ENCODE measurements around the gene IQSEC3. TPM values are rescaled to one million over a fixed set of nuclear protein-coding genes. Genes with fewer than 3 reads are reported as not detected.
"Not testable (repeated sequence)": the region's sequence is repeated elsewhere in the genome, so short reads cannot be mapped to it uniquely, and the experiment has no call there.

Gene IQSEC3
- total RNA-seq (2014; rRNA removed; shearing (Covaris generic); ENCODE audit: low replicate concordance) = not detected in 2 replicates

GRCh38 chr12:66428-66781, at the start of gene IQSEC3:
IQSEC3 (plus strand) TSS chr12:66767; CDS start chr12:66883, 116 bp downstream.
- not testable (repeated sequence) for H3K36me3 ChIP-seq, H3K9me3 ChIP-seq, H3K4me3 ChIP-seq, DNase-seq
- H3K27me3 ChIP-seq = peaks cover 14% of the 10 kb centered on the region

GRCh38 chr12:17370-18340, 48.9 kb upstream of the IQSEC3 start:
- H3K27me3 ChIP-seq, DNase-seq, H3K4me3 ChIP-seq, H3K36me3 ChIP-seq, H3K9me3 ChIP-seq: not testable (repeated sequence)

DNA sequence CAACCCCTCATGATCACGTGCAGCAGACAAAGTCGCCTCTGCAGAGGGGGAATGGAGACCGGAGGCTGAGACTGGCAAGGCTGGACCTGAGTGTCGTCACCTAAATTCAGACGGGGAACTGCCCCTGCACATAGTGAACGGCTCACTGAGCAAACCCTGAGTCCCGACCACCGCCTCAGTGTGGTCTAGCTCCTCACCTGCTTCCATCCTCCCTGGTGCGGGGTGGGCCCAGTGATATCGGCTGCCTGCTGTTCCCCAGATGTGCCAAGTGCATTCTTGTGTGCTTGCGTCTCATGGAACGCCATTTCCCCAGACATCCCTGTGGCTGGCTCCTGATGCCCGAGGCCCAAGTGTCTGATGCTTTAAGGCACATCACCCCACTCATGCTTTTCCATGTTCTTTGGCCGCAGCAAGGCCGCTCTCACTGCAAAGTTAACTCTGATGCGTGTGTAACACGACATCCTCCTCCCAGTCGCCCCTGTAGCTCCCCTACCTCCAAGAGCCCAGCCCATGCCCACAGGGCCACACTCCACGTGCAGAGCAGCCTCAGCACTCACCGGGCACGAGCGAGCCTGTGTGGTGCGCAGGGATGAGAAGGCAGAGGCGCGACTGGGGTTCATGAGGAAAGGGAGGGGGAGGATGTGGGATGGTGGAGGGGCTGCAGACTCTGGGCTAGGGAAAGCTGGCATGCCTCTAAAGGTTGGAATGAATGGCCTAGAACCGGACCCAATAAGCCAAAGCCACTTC, 47.6 kb upstream of the IQSEC3 start:
- not testable (repeated sequence) for H3K4me3 ChIP-seq, H3K27me3 ChIP-seq, H3K36me3 ChIP-seq, DNase-seq, H3K9me3 ChIP-seq

DNA sequence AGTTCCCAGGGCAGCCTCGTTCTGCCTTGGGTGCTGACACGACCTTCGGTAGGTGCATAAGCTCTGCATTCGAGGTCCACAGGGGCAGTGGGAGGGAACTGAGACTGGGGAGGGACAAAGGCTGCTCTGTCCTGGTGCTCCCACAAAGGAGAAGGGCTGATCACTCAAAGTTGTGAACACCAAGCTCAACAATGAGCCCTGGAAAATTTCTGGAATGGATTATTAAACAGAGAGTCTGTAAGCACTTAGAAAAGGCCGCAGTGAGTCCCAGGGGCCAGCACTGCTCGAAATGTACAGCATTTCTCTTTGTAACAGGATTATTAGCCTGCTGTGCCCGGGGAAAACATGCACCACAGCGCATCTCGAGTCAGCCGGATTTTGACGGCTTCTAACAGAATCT, 46.7 kb upstream of the IQSEC3 start:
- DNase-seq, H3K9me3 ChIP-seq, H3K4me3 ChIP-seq, H3K36me3 ChIP-seq, H3K27me3 ChIP-seq: not testable (repeated sequence)

- no peak overlapping the region for H3K4me3 ChIP-seq
These were observed 45.8 kb upstream of the IQSEC3 start for GRCh38 chr12:20757-21156.

GRCh38 chr12:21301-22189, 45.0 kb upstream of the IQSEC3 start:
- Histone ChIP-seq H3K36me3 (no peaks in the 10 kb centered on the region), H3K9me3 (no peaks in the 10 kb centered on the region), H3K27me3 (no peaks in the 10 kb centered on the region), H3K4me3 (no peak overlapping the region)
- DNase-seq = no peak

More at GRCh38 chr12:20757-21156, 45.8 kb upstream of the IQSEC3 start:
- Histone ChIP-seq H3K36me3 (no peaks in the 10 kb centered on the region), H3K9me3 (no peaks in the 10 kb centered on the region), H3K27me3 (no peaks in the 10 kb centered on the region)
- DNase-seq = no peak

DNA sequence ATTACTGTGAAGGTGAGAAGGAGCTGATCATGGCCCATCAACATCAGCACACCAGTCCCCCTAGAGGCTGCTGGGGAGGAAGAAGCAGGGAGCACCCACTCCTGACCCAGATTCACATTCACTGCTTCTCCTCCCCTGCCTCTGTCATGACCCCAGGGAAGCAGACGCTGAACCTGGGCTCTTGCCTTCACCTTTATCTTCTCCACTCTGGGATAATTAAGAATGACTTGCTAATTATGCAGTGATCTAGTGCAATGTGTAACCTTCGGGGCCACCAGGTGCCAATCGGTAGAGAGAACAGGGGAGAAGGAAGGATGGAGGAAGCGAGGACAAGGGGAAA, 44.4 kb upstream of the IQSEC3 start:
- Histone ChIP-seq H3K27me3 (no peaks in the 10 kb centered on the region), H3K4me3 (no peak overlapping the region), H3K9me3 (no peaks in the 10 kb centered on the region), H3K36me3 (no peaks in the 10 kb centered on the region)
- DNase-seq = no peak

DNA sequence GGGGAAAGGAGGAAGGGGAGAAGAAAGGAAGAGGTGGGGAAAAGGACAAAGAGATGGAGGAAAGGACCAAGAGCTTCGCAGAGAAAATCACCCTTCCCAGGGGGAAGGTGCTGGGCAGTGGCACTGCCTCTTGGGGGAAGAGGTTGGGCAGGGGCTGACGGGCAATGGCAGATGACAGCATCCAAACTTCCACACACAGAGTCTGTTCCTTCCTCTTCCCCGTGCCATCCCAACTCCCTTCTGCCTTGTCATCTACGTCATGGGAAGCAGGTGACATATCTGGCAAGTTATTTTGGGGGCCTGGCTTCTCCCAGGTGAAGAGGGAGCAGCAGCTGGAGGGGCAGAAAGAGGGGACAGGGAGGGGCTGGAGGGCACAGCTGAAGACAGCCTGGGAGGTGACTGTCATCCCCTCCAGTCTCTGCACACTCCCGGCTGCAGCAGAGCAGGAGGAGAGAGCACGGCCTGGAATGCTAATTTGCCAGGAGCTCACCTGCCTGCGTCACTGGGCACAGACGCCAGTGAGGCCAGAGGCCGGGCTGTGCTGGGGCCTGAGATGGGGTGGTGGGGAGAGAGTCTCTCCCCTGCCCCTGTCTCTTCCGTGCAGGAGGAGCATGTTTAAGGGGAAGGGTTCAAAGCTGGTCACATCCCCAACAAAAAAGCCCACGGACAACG, 43.9 kb upstream of the IQSEC3 start:
- H3K9me3 ChIP-seq = no peaks in the 10 kb centered on the region
- no peak overlapping the region for H3K4me3 ChIP-seq
- DNase-seq = no peak
- H3K27me3 ChIP-seq = no peaks in the 10 kb centered on the region
- H3K36me3 ChIP-seq = no peaks in the 10 kb centered on the region

GRCh38 chr12:27904-28303, 38.7 kb upstream of the IQSEC3 start:
- H3K36me3 ChIP-seq, H3K27me3 ChIP-seq, DNase-seq, H3K9me3 ChIP-seq, H3K4me3 ChIP-seq: not testable (repeated sequence)

- H3K36me3 ChIP-seq, DNase-seq, H3K9me3 ChIP-seq, H3K4me3 ChIP-seq, H3K27me3 ChIP-seq: not testable (repeated sequence)
These were observed 27.8 kb upstream of the IQSEC3 start for GRCh38 chr12:38775-39174.

GRCh38 chr12:39555-40265, 26.9 kb upstream of the IQSEC3 start:
- H3K36me3 ChIP-seq, H3K27me3 ChIP-seq, H3K4me3 ChIP-seq, H3K9me3 ChIP-seq, DNase-seq: not testable (repeated sequence)

GRCh38 chr12:44352-44751, 22.2 kb upstream of the IQSEC3 start:
- not testable (repeated sequence) for DNase-seq, H3K36me3 ChIP-seq, H3K9me3 ChIP-seq, H3K4me3 ChIP-seq, H3K27me3 ChIP-seq

DNA sequence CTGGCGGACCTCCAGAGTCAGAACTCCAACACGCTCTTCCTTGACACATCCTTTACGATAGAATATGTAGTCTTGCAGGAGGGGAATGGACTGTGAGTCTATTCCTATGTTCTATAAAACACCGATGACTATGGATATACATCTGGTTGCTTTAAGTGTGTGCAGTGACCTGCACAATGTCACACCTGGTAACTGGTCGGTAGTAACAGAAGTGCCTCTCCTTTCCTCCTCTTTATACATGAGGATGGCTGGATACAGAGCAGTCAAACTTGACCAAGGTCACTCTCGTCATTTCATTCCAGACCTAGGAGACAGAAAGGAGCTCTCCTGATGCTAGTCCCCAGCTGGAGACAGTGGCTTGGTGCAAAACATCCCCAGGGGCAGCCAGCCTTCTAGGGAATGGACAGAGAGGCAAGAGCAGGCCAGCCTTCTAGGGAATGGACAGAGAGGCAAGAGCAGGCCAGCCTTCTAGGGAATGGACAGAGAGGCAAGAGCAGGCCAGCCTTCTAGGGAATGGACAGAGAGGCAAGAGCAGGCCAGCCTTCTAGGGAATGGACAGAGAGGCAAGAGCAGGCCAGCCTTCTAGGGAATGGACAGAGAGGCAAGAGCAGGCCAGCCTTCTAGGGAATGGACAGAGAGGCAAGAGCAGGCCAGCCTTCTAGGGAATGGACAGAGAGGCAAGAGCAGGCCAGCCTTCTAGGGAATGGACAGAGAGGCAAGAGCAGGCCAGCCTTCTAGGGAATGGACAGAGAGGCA, 21.2 kb upstream of the IQSEC3 start:
- not testable (repeated sequence) for H3K9me3 ChIP-seq, H3K36me3 ChIP-seq, DNase-seq, H3K27me3 ChIP-seq, H3K4me3 ChIP-seq

DNA sequence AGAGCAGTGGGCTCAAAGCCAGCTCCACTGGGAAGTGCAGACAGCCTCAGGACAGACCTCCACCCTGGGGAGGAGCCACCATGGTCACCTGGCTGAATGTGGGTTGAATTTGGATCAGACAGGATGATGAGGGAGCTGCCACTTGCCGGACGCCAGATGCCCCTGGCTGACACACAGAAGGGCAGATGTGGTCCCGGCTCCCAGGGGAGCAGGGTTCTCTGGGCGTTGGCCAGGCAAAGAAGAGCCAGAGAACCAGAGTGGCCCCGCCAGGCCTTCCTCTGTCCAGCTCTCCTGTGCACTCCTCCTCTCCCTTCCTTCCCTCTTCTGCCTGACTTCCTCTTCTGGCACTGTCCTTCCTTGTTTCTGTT, 20.6 kb upstream of the IQSEC3 start:
- not testable (repeated sequence) for H3K4me3 ChIP-seq, H3K27me3 ChIP-seq, H3K36me3 ChIP-seq, DNase-seq, H3K9me3 ChIP-seq

DNA sequence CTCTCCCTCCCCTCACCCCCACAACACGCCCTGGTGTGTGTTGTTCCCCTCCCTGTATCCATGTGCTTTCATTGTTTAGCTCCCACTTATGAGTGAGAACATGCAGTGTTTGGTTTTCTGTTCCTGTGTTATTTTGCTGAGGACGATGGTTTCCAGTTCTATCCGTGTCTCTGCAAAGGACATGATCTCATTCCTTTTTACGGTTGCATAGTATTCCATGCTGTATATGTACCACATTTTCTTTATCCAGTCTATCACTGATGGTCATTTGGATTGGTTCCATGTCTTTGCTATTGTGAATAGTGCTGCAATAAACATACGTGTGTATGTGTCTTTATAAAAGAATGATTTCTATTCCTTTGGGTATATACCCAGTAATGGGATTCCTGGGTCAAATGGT, 20.0 kb upstream of the IQSEC3 start:
- not testable (repeated sequence) for H3K36me3 ChIP-seq, DNase-seq, H3K9me3 ChIP-seq

More for the DNA sequence above, 20.0 kb upstream of the IQSEC3 start:
- not testable (repeated sequence) for H3K4me3 ChIP-seq, H3K27me3 ChIP-seq

Measured in MG63 (cell line).